ENCODE measurements around the gene STAP1. TPM values are rescaled to one million over a fixed set of nuclear protein-coding genes. Genes with fewer than 3 reads are reported as not detected.

The STAP1 gene, protein sequence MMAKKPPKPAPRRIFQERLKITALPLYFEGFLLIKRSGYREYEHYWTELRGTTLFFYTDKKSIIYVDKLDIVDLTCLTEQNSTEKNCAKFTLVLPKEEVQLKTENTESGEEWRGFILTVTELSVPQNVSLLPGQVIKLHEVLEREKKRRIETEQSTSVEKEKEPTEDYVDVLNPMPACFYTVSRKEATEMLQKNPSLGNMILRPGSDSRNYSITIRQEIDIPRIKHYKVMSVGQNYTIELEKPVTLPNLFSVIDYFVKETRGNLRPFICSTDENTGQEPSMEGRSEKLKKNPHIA
- total RNA-seq: not detected in 2 replicates

DNA sequence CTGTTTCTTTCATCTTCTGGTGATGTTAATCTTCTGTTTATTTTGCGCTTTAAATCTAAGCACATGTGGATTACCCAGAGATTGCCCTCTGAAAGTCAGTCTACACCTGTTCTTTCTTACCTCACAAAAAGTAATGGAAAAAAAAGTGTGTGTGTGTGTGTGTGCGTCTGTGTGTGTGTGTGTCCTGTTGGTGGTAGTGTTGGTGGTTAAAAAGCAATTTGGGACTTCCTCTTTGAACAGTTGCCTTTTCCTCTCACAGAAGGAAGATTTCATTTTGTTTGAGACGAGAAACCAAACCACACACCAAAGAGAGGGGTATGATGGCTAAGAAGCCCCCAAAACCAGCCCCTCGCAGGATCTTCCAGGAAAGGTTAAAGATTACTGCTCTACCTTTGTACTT is at the start of gene STAP1:
Gene STAP1, plus strand, starts transcription at position 235 of the 400 bp plus-strand sequence. Its CDS starts 83 bp downstream, at position 318.

DNA sequence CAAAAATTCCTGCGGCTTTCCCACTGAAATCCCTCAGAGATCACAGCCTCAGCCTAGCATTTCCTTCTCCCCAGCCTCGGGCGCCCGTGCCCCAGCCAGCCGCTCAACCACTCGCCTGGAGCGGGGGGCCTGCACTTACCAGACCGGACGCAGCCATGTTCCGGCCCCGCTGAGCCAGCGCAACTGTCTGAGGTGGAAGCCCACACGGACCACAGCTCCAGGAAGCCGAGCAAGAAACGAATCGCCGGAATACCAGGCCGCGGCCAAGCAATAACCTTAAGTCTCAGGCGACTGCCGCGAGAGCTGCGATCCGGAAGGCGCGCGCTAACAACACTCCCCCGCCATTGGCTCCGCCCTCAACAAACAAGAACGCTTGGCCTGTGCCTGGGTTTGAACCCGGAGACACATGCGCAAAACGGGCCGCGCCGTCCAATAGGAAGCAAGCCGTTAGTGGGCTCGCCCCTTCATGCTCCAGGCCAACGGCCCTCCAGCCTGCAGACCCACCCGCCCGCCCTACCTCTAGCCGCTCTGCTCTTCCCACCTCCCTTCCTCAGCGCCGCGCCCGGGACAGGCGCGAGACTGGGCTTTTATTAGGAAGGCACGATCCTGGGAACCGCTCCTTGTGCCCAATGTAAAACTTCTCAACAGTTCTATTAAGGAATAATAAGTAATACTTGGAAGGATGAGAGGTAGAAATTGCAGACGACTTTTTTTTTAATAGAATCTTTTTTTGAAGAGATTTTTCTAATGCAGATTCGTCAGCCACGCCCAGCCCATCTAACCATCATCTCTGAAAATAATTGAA is 13.1 kb upstream of the STAP1 start, which contains the start of gene CENPC:
Gene CENPC, minus strand, starts transcription at position 305 of the 805 bp plus-strand sequence. Its CDS starts 148 bp downstream, at position 157.

Other genes starting within 250 kb of the STAP1 start
- 5.4 and 12.8 TPM in 2 replicates for gene CENPC, start 13.2 kb upstream of the STAP1 start, total RNA-seq
- gene UBA6, start 142.4 kb downstream of the STAP1 start, total RNA-seq: 16.1 and 70.3 TPM in 2 replicates
- not detected in 2 replicates for gene GNRHR, start 195.7 kb downstream of the STAP1 start, total RNA-seq